Measurements from ENCODE around the gene HMOX2.

Gene HMOX2

DNA sequence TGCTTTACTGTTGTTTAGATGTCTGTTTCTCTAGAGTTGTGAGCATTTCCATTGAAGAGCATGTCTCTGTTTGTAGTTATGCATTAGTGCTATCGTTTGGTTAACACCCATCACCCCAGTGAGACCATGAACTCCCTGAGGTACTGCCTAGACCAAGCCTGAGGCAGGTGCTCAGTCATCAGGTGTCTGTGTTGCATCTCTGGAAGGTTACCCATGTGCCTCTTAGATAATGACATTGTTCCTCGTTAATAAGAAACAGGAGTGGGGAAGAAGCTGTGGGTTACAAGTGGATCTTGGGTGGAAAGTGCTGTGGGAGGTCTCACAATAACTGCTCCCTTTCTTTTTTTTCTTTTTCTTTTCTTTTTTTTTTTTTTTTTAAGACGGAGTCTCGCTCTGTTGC lies 32.2 kb upstream of the HMOX2 start:
- TF ChIP-seq CTCF (IDR thresholded peaks at IDR 0.05) = no peak
- no peak overlapping the region for H3K27ac ChIP-seq
- H3K27me3 ChIP-seq = no peaks in the 10 kb centered on the region
- peaks cover 86 to 100% (median 96%) of the 10 kb centered on the region in 3 donors for H3K36me3 ChIP-seq
- H3K4me1 ChIP-seq = no peaks in the 10 kb centered on the region
- DNase-seq = no peak
- H3K4me3 ChIP-seq = no peak overlapping the region
- H3K9me3 ChIP-seq = no peaks in the 10 kb centered on the region
- intact Hi-C loops (cut with DNase I; ENCODE audit: low total_unique reads) = no loop called here

DNA sequence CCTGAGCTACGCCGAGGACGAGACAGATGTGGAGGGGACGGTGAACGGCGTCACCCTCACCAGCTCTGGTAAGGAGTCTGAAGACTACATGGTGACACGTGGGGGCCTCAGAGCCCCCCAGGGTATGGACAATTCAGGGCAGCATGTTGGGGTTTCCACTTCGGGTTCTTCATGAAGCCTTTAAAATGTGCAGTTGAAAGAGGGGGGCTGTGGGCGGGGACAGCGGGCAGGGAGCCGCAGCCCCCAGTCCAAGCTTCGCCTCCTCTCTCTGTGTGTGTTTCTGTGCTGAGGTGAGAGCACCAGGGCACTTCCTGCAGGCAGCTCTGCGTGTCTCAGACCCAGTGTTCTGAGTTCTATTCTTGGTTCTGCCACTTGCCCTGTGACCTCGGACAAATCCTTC lies 25.8 kb upstream of the HMOX2 start:
- Histone ChIP-seq H3K27me3 (no peaks in the 10 kb centered on the region), H3K4me3 (no peak overlapping the region), H3K27ac (no peak overlapping the region), H3K4me1 (no peaks in the 10 kb centered on the region), H3K9me3 (no peaks in the 10 kb centered on the region), H3K36me3 (peaks cover 62 to 100% (median 93%) of the 10 kb centered on the region in 3 donors)
- no peak for TF ChIP-seq CTCF (IDR thresholded peaks at IDR 0.05)
- intact Hi-C loops (cut with DNase I; ENCODE audit: low total_unique reads) = no loop called here
- no peak for DNase-seq

GRCh38 chr16:4450931-4451519 lies 25.2 kb upstream of the HMOX2 start:
- DNase-seq = no peak
- Histone ChIP-seq H3K4me1 (no peaks in the 10 kb centered on the region), H3K27me3 (no peaks in the 10 kb centered on the region), H3K9me3 (no peaks in the 10 kb centered on the region), H3K4me3 (no peak overlapping the region), H3K27ac (no peak overlapping the region), H3K36me3 (peaks cover 62 to 100% (median 93%) of the 10 kb centered on the region in 3 donors)
- TF ChIP-seq CTCF (IDR thresholded peaks at IDR 0.05) = no peak
- intact Hi-C loops (cut with DNase I; ENCODE audit: low total_unique reads) = no loop called here

- no peak overlapping the region for H3K27ac ChIP-seq
- no peaks in the 10 kb centered on the region for H3K4me1 ChIP-seq
- H3K4me3 ChIP-seq = no peak overlapping the region
- intact Hi-C loops (cut with DNase I; ENCODE audit: low total_unique reads) = no loop called here
- no peaks in the 10 kb centered on the region for H3K9me3 ChIP-seq
- peaks cover 61 to 100% (median 93%) of the 10 kb centered on the region in 3 donors for H3K36me3 ChIP-seq
- H3K27me3 ChIP-seq = no peaks in the 10 kb centered on the region
- no peak for TF ChIP-seq CTCF (IDR thresholded peaks at IDR 0.05)
- no peak for DNase-seq
Observed at GRCh38 chr16:4452674-4453073, 23.5 kb upstream of the HMOX2 start.

GRCh38 chr16:4454623-4455022 lies 21.6 kb upstream of the HMOX2 start:
- H3K36me3 ChIP-seq = peaks cover 46 to 100% (median 86%) of the 10 kb centered on the region in 3 donors
- H3K9me3 ChIP-seq = no peaks in the 10 kb centered on the region
- no peak for TF ChIP-seq CTCF (IDR thresholded peaks at IDR 0.05)

GRCh38 chr16:4455081-4455480 lies 21.1 kb upstream of the HMOX2 start:
- intact Hi-C loops (cut with DNase I; ENCODE audit: low total_unique reads) = no loop called here
- TF ChIP-seq CTCF (IDR thresholded peaks at IDR 0.05) = no peak
- no peak for DNase-seq
- no peaks in the 10 kb centered on the region for H3K27me3 ChIP-seq
- peaks cover 42 to 98% (median 81%) of the 10 kb centered on the region in 3 donors for H3K36me3 ChIP-seq
- no peak overlapping the region for H3K4me3 ChIP-seq
- no peaks in the 10 kb centered on the region for H3K9me3 ChIP-seq
- H3K4me1 ChIP-seq = no peaks in the 10 kb centered on the region
- H3K27ac ChIP-seq = no peak overlapping the region

More at GRCh38 chr16:4454623-4455022, 21.6 kb upstream of the HMOX2 start:
- no peaks in the 10 kb centered on the region for H3K4me1 ChIP-seq
- no peak overlapping the region for H3K27ac ChIP-seq
- no peak for DNase-seq
- no peak overlapping the region for H3K4me3 ChIP-seq
- intact Hi-C loops (cut with DNase I; ENCODE audit: low total_unique reads) = no loop called here
- H3K27me3 ChIP-seq = no peaks in the 10 kb centered on the region

All from tibial artery (tissue), 4 donors.